ACC112 (cell line): ENCODE data around the gene PGRMC2.
"Not testable (repeated sequence)": the region's sequence is repeated elsewhere in the genome, so short reads cannot be mapped to it uniquely, and the experiment has no call there.

Source experiments
- H2AFZ ChIP-seq: fragments of 200-600 bp; sonication (generic); one replicate; pipeline ENCODE4 v1.6.0; 2017; ENCODE audit warnings: antibody characterized with exemption, low read length; ENCODE audit not compliant: unreplicated experiment
- H3K27ac ChIP-seq: fragments of 200-600 bp; sonication (generic); 2 replicates; pipeline ENCODE4 v1.5.1; 2014; ENCODE audit warnings: low read depth, mild to moderate bottlenecking, antibody characterized with exemption, low read length, moderate library complexity
- H3K27me3 ChIP-seq: fragments of 200-600 bp; sonication (generic); 2 replicates; pipeline ENCODE4 v1.6.1; 2014; ENCODE audit warnings: mild to moderate bottlenecking, antibody characterized with exemption, low read length, moderate library complexity, mixed read lengths; ENCODE audit not compliant: insufficient read depth
- H3K36me3 ChIP-seq: fragments of 200-600 bp; sonication (generic); 2 replicates; pipeline ENCODE4 v1.6.1; 2016; ENCODE audit warnings: mild to moderate bottlenecking, antibody characterized with exemption, low read length, moderate library complexity, mixed read lengths; ENCODE audit not compliant: insufficient read depth
- H3K4me1 ChIP-seq: fragments of 200-600 bp; sonication (generic); one replicate; pipeline ENCODE4 v1.6.1; 2016; ENCODE audit warnings: low read length, mixed read lengths; ENCODE audit not compliant: insufficient read depth, unreplicated experiment, control insufficient read depth
- H3K4me3 ChIP-seq: fragments of 200-600 bp; sonication (generic); 2 replicates; pipeline ENCODE4 v1.5.1; 2014; ENCODE audit warnings: mild to moderate bottlenecking, low read depth, low read length
- H3K79me2 ChIP-seq: fragments of 200-600 bp; sonication (generic); one replicate; pipeline ENCODE4 v1.6.0; 2016; ENCODE audit warnings: low read length; ENCODE audit not compliant: control insufficient read depth, unreplicated experiment, insufficient read depth

PGRMC2 gene

DNA sequence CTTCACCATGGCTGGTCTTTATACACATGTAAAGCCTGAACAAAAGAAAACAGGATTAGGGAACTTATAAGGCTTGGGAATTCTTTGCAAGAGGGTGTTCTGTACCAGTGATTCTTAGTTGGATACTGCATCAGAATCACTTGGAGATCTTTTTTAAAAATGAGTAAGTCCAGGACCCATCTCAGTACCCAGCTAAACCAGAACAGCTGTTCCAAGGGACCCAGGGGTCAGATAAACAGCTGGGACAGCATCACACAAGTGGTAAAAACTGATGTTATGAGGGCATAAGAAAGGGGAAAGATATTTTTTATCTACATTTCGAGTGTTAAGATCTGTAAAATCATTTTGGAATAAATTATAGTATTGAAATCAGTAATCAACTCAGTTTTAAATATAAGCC is 16.1 kb downstream of the PGRMC2 start:
- H2AFZ ChIP-seq: no peak overlapping the region
- peaks cover 30% of the 10 kb centered on the region for H3K79me2 ChIP-seq
- no peak overlapping the region for H3K27ac ChIP-seq
- H3K4me3 ChIP-seq: no peak overlapping the region
- peaks cover 14% of the 10 kb centered on the region for H3K4me1 ChIP-seq
- no peaks in the 10 kb centered on the region for H3K27me3 ChIP-seq
- H3K36me3 ChIP-seq: peaks cover 38% of the 10 kb centered on the region

DNA sequence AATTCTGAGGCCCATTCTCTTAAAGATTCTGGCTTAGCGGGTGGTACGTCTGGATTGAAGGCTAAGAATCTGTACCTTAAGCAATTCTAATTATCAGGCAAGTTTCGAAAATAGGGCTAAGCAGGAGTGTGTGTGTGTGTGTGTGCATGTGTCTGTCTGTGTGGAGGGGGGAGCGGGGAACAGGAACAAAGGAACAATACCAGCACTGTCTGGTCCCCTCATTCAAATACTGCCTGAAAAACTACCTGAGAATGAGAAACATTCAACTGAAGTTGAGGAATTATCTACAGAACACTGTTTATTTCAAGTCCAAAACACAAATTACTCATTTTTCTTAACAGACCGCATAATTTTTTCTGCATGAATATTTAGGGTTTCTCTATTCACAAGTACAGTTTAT is 18.6 kb downstream of the PGRMC2 start:
- Histone ChIP-seq H3K36me3 (peaks cover 30% of the 10 kb centered on the region), H3K4me1 (peaks cover 3% of the 10 kb centered on the region), H3K27ac (no peak overlapping the region), H3K79me2 (peaks cover 10% of the 10 kb centered on the region), H3K27me3 (no peaks in the 10 kb centered on the region), H2AFZ (no peak overlapping the region), H3K4me3 (no peak overlapping the region)

DNA sequence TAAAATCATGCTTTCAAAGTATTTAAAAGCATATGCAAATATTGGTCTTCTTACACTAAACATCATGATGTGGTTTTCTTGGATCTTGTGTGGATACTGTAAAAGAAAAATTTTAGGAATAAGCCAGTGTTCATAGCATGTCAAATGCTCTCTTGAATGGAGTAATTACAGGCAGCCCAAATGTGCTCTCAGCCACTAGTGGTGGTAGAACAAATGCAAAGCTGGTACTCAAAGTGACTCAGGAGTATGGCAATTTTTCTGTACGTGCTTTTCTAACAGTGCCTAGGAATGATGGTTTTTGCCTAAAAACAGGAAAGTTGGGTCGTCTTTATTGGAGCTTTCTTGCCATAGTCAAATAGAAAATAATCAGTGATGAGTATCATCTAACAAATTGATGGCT is 19.9 kb downstream of the PGRMC2 start:
- Histone ChIP-seq H3K4me3 (no peak overlapping the region), H3K36me3 (peaks cover 22% of the 10 kb centered on the region), H3K27me3 (no peaks in the 10 kb centered on the region), H3K4me1 (no peaks in the 10 kb centered on the region), H3K27ac (no peak overlapping the region), H3K79me2 (no peaks in the 10 kb centered on the region), H2AFZ (no peak overlapping the region)

DNA sequence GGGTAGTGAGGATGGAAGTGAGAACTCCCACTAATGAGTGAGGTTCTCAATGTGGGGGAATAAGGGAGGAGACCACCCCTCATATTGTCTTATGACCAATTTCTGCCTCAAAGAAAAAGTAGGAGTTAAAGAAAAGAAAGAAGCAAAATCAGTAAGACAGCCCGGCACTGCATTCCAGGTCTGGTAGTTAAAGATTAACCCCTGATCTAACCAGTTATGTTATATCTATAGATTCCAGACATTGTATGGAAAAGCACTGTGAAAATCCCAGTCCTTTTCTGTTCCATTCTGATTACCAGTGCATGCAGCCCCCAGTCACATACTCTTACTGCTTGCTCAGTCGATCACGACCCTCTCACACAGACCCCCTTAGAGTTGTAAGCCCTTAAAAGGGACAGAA is 20.4 kb downstream of the PGRMC2 start:
- H3K36me3 ChIP-seq: peaks cover 16% of the 10 kb centered on the region
- H3K4me1 ChIP-seq, H2AFZ ChIP-seq, H3K4me3 ChIP-seq, H3K79me2 ChIP-seq, H3K27me3 ChIP-seq, H3K27ac ChIP-seq: not testable (repeated sequence)

DNA sequence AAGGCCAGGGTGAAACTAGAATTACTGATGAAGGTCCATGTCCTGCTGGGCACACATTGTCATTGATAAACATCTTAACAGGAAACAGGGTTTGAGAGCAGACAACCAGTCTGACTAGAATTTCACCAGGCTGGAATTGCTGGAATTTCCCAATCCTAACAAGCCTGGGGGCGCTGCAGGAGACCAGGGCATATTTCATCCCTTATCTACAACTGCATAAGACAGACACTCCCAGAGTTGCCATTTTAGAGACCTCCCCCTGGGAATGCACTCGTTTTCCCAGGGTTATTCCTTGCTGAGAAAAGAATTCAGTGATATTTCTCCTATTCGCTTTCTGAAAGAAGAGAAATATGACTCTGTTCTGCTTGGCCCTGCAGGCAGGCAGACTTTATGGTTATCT is 22.1 kb downstream of the PGRMC2 start:
- H3K27me3 ChIP-seq, H3K27ac ChIP-seq, H3K79me2 ChIP-seq, H3K4me1 ChIP-seq, H3K4me3 ChIP-seq, H2AFZ ChIP-seq, H3K36me3 ChIP-seq: not testable (repeated sequence)

- H3K36me3 ChIP-seq, H2AFZ ChIP-seq, H3K27me3 ChIP-seq, H3K4me1 ChIP-seq, H3K27ac ChIP-seq, H3K4me3 ChIP-seq, H3K79me2 ChIP-seq: not testable (repeated sequence)
Measured at GRCh38 chr4:128259889-128260288, 27.7 kb downstream of the PGRMC2 start.

DNA sequence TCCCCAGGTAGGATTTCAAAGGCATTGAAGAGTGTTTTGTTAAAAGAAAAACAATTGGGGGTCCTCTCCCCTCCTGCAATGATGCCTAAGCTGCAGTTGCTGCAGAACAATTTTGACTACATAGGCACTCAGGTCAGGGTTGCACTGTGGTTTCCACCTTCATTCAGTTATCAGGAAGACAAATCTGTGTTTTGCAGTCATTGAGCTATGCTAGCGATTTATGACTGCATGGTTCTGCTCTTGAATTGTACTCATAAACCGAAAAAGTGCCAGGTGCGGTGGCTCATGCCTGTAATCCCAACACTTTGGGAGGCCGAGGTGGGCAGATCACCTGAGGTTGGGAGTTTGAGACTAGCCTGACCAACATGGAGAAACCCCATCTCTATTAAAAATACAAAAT is 29.4 kb downstream of the PGRMC2 start:
- H3K79me2 ChIP-seq, H2AFZ ChIP-seq, H3K4me3 ChIP-seq, H3K27ac ChIP-seq, H3K27me3 ChIP-seq, H3K36me3 ChIP-seq, H3K4me1 ChIP-seq: not testable (repeated sequence)

DNA sequence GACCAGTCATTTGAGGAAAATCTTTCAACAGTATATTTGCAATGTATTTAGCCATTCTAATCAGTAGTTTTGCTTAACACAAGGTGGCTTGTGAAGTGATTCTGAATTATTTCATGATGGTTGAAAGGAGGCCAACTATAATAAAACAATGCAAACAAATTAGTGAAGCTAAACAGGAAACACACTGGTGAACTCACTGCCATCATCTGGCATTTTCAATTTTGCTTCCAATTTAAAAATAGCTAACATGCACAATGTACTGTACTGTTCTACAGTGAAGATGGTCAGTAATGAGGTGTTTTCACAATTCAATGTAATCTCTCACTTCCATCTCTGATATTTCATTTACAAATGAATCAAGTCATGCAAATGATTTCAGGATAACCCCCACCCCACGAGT is 31.1 kb downstream of the PGRMC2 start:
- Histone ChIP-seq H3K27me3 (no peaks in the 10 kb centered on the region), H3K79me2 (no peaks in the 10 kb centered on the region), H2AFZ (no peak overlapping the region), H3K4me3 (no peak overlapping the region), H3K27ac (no peak overlapping the region), H3K4me1 (no peaks in the 10 kb centered on the region), H3K36me3 (no peaks in the 10 kb centered on the region)

DNA sequence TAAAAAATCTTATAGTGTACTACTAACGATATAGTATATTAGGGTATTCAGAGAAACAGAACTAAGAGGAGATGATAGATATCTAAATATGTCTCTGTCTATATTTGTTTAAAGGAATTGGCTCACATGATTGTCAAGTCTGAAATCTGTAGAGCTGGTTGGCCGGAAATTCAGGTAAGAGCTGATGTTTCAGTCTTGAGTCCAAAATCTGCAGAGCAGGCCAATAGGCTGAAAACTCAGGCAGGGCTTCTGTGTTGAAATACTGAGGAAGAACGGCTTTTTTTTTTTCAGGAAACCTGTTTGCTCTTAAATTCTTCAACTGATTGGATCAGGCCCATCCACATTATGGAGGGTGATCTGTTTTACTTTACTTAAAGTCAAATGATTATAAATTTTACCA is 31.7 kb downstream of the PGRMC2 start:
- no peaks in the 10 kb centered on the region for H3K27me3 ChIP-seq
- H3K79me2 ChIP-seq: no peaks in the 10 kb centered on the region
- no peaks in the 10 kb centered on the region for H3K4me1 ChIP-seq
- no peak overlapping the region for H3K4me3 ChIP-seq
- no peak overlapping the region for H2AFZ ChIP-seq
- no peaks in the 10 kb centered on the region for H3K36me3 ChIP-seq
- no peak overlapping the region for H3K27ac ChIP-seq

- H3K4me3 ChIP-seq: no peak overlapping the region
- no peak overlapping the region for H2AFZ ChIP-seq
- no peak overlapping the region for H3K27ac ChIP-seq
- no peaks in the 10 kb centered on the region for H3K27me3 ChIP-seq
- H3K36me3 ChIP-seq: peaks cover 3% of the 10 kb centered on the region; the same call in 1 of the 2 replicates
- no peaks in the 10 kb centered on the region for H3K79me2 ChIP-seq
- H3K4me1 ChIP-seq: no peaks in the 10 kb centered on the region
Measured at GRCh38 chr4:128249787-128250668, 37.6 kb downstream of the PGRMC2 start.

DNA sequence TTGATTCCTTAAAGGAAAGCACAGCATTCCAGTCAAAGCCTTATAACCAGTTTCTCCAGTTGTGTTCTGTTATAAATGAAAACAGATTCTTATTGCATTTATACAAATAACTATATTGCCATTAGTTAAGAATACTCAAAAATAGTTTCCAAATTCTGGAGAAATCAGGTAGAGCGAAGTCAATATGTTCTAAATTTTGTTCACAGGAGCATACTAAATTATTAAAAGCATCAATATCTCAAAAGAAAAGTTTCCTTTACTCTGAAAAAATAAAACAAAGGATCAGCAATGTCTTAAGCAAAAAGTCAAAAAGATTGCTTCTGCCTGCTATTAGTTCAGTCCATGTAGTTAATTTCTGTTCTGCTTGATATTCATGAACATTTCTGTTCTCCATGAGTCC is 39.7 kb downstream of the PGRMC2 start:
- peaks cover 3% of the 10 kb centered on the region; the same call in 1 of the 2 replicates for H3K36me3 ChIP-seq
- H3K4me3 ChIP-seq: no peak overlapping the region
- no peaks in the 10 kb centered on the region for H3K4me1 ChIP-seq
- H3K79me2 ChIP-seq: no peaks in the 10 kb centered on the region
- H3K27me3 ChIP-seq: no peaks in the 10 kb centered on the region
- no peak overlapping the region for H2AFZ ChIP-seq
- H3K27ac ChIP-seq: no peak overlapping the region
